H1 (cell line): ENCODE measurements around the gene HIVEP2. TPM values are rescaled to one million over a fixed set of nuclear protein-coding genes. Genes with fewer than 3 reads are reported as not detected.
A peak's percentile ranks its signal among the peaks of the same experiment; 100 is the strongest.

Experiments
- CTCF ChIA-PET: fragments of 300-600 bp; sonication (Branson Sonifier 250); formaldehyde crosslinking; loops from one replicate; lab custom pipeline; 2021; ENCODE audit not compliant: partially characterized antibody; lab: Charles Lee
- POLR2A ChIA-PET: fragments of 300-600 bp; sonication (Branson Sonifier 250); formaldehyde crosslinking; loops from one replicate; lab custom pipeline; 2021; ENCODE audit warnings: inconsistent platforms; ENCODE audit not compliant: partially characterized antibody; lab: Charles Lee
- DNase-seq, 2 experiments: peaks; one replicate each; pipeline versions ENCODE4 v3.0.0 to v3.0.0-alpha.2; 2010 to 2022; ENCODE audit warnings: low spot score in 2 of 2, low read depth in 1 of 2, mixed read lengths in 1 of 2
- FAIRE-seq: peaks from 2 replicates; lab custom pipeline; 2011; peaks lifted over from hg19 to GRCh38; lab: Jason Lieb, UNC
- H2AFZ ChIP-seq: 2 replicates; pipeline ENCODE4 v1.8.1; 2012; ENCODE audit warnings: low read length, inconsistent platforms
- H2AK5ac ChIP-seq: 2 replicates; pipeline ENCODE4 v1.6.1; 2013; ENCODE audit warnings: low read depth, low read length
- H2BK120ac ChIP-seq: replicated peaks from 2 replicates; pipeline ENCODE3; 2013; ENCODE audit warnings: low read depth, low read length, inconsistent platforms
- H2BK12ac ChIP-seq: 2 replicates; pipeline ENCODE4 v1.6.1; 2013; ENCODE audit warnings: low read depth, low read length
- H2BK15ac ChIP-seq: 2 replicates; pipeline ENCODE4 v1.6.1; 2013; ENCODE audit warnings: low read length
- H2BK20ac ChIP-seq: 2 replicates; pipeline ENCODE4 v1.6.1; 2013; ENCODE audit warnings: low read length
- H2BK5ac ChIP-seq: 2 replicates; pipeline ENCODE4 v1.6.1; 2013; ENCODE audit warnings: low read depth, low read length
- H3K14ac ChIP-seq: 2 replicates; pipeline ENCODE4 v1.6.1; 2013; ENCODE audit warnings: inconsistent platforms; ENCODE audit not compliant: insufficient read length
- H3K18ac ChIP-seq: 2 replicates; pipeline ENCODE4 v1.6.1; 2013; ENCODE audit warnings: low read length; ENCODE audit errors: extremely low read depth
- H3K23ac ChIP-seq: 2 replicates; pipeline ENCODE4 v1.6.1; 2013; ENCODE audit warnings: inconsistent platforms; ENCODE audit not compliant: insufficient read length
- H3K23me2 ChIP-seq: 2 replicates; pipeline ENCODE4 v1.6.1; 2013; ENCODE audit warnings: low read depth, low read length
- H3K27ac ChIP-seq: 2 replicates; pipeline ENCODE4 v1.6.1; 2011; ENCODE audit warnings: low read depth, low read length, inconsistent platforms
- H3K27me3 ChIP-seq, 4 experiments: replicated peaks in 1 of 4; 1 replicate in 1 of 4; 2 replicates in 3 of 4; pipeline versions ENCODE4 v1.6.1 to v1.8.1; 2011 to 2013; ENCODE audit warnings: low read length in 3 of 4, mild to moderate bottlenecking in 3 of 4, inconsistent platforms in 2 of 4, mixed read lengths in 2 of 4, moderate library complexity in 1 of 4; ENCODE audit not compliant: control insufficient read depth in 3 of 4, insufficient read depth in 3 of 4; ENCODE audit errors: extremely low read depth in 1 of 4
- H3K36me3 ChIP-seq, 4 experiments: 2 replicates each; pipeline versions ENCODE4 v1.6.1 to v1.8.1; 2011 to 2013; ENCODE audit warnings: mild to moderate bottlenecking in 4 of 4, low read length in 3 of 4, moderate library complexity in 2 of 4, control low read depth in 1 of 4, inconsistent platforms in 1 of 4; ENCODE audit not compliant: insufficient read depth in 4 of 4, control insufficient read depth in 2 of 4
- H3K4ac ChIP-seq: replicated peaks from 2 replicates; pipeline ENCODE3; 2013; ENCODE audit warnings: low read length, low read depth, mixed read lengths, inconsistent platforms; ENCODE audit not compliant: insufficient read length
- H3K4me1 ChIP-seq, 4 experiments: replicated peaks in 1 of 4; 1 replicate in 1 of 4; 2 replicates in 3 of 4; pipeline versions ENCODE4 v1.6.1 to v1.8.1; 2011 to 2013; ENCODE audit warnings: low read length in 3 of 4, inconsistent platforms in 2 of 4, mixed read lengths in 1 of 4; ENCODE audit not compliant: insufficient read depth in 4 of 4, control insufficient read depth in 3 of 4
- H3K4me2 ChIP-seq, 2 experiments: 2 replicates each; pipeline versions ENCODE4 v1.6.1 to v1.8.1; 2011 to 2013; ENCODE audit warnings: low read depth in 2 of 2, low read length in 2 of 2, control low read depth in 1 of 2, inconsistent platforms in 1 of 2, mild to moderate bottlenecking in 1 of 2; ENCODE audit not compliant: insufficient read depth in 1 of 2
- H3K4me3 ChIP-seq, 4 experiments: fragments of 200-600, 300-600 bp in 1 of 4; sonication (generic), shearing (Covaris generic), sonication (Bioruptor Twin) in 1 of 4; 2 replicates each; pipeline versions ENCODE4 v1.5.1 to v1.8.1; 2011 to 2016; ENCODE audit warnings: low read length in 4 of 4, low read depth in 3 of 4, control low read depth in 2 of 4, inconsistent platforms in 2 of 4, mild to moderate bottlenecking in 2 of 4, mixed read lengths in 1 of 4, moderate library complexity in 1 of 4; ENCODE audit not compliant: insufficient read depth in 2 of 4; ENCODE audit errors: extremely low read depth in 1 of 4
- H3K56ac ChIP-seq: replicated peaks from 2 replicates; pipeline ENCODE3; 2013; ENCODE audit warnings: low read depth, mild to moderate bottlenecking, mixed read lengths, low read length, inconsistent platforms; ENCODE audit not compliant: insufficient read length
- H3K79me1 ChIP-seq: 2 replicates; pipeline ENCODE4 v1.6.1; 2013; ENCODE audit warnings: low read depth, low read length, control low read depth
- H3K79me2 ChIP-seq, 2 experiments: 2 replicates each; pipeline versions ENCODE4 v1.6.1 to v1.8.1; 2012 to 2013; ENCODE audit warnings: low read length in 2 of 2, mild to moderate bottlenecking in 2 of 2, inconsistent platforms in 1 of 2; ENCODE audit not compliant: insufficient read depth in 2 of 2, control insufficient read depth in 1 of 2
- H3K9ac ChIP-seq, 4 experiments: replicated peaks in 1 of 4; 1 replicate in 1 of 4; 2 replicates in 3 of 4; pipeline versions ENCODE4 v1.6.1 to v1.8.1; 2011 to 2013; ENCODE audit warnings: low read depth in 3 of 4, low read length in 3 of 4, control low read depth in 2 of 4, mild to moderate bottlenecking in 2 of 4, moderate library complexity in 2 of 4, inconsistent platforms in 1 of 4; ENCODE audit errors: extremely low read depth in 1 of 4
- H3K9me3 ChIP-seq, 2 experiments: 2 replicates each; pipeline versions ENCODE4 v1.6.1 to v1.8.1; 2012 to 2013; ENCODE audit warnings: mild to moderate bottlenecking in 2 of 2, moderate library complexity in 2 of 2, control low read depth in 1 of 2, inconsistent platforms in 1 of 2, low read depth in 1 of 2, low read length in 1 of 2, mixed read lengths in 1 of 2; ENCODE audit not compliant: insufficient read depth in 2 of 2
- H4K20me1 ChIP-seq, 2 experiments: replicated peaks in 1 of 2; 2 replicates each; pipeline versions ENCODE3 to v1.8.1; 2011 to 2013; ENCODE audit warnings: inconsistent platforms in 2 of 2, low read length in 2 of 2, mild to moderate bottlenecking in 1 of 2; ENCODE audit not compliant: insufficient read depth in 2 of 2, control insufficient read depth in 1 of 2
- H4K5ac ChIP-seq: 2 replicates; pipeline ENCODE4 v1.6.1; 2013; ENCODE audit warnings: low read length, low read depth, mixed read lengths, inconsistent platforms; ENCODE audit not compliant: insufficient read length
- H4K8ac ChIP-seq: 2 replicates; pipeline ENCODE4 v1.8.0; 2013; ENCODE audit warnings: mild to moderate bottlenecking, moderate library complexity, low read length, inconsistent platforms; ENCODE audit not compliant: insufficient read depth; ENCODE audit errors: extremely low read depth
- H4K91ac ChIP-seq: replicated peaks from 2 replicates; pipeline ENCODE3; 2013; ENCODE audit warnings: low read length, mixed read lengths, inconsistent platforms; ENCODE audit not compliant: insufficient read length
- CEBPB ChIP-seq: IDR thresholded peaks from 2 replicates; pipeline ENCODE4 v1.6.1; 2012; ENCODE audit warnings: low read depth, low read length
- CREB1 ChIP-seq: IDR thresholded peaks from 2 replicates; pipeline ENCODE4 v1.6.1; 2012; ENCODE audit warnings: inconsistent platforms
- CTBP2 ChIP-seq: IDR thresholded peaks from 2 replicates; pipeline ENCODE4 v1.7.0; 2011; ENCODE audit warnings: borderline replicate concordance, mild to moderate bottlenecking, moderate library complexity, mixed read lengths, low read length; ENCODE audit not compliant: insufficient read depth, insufficient read length
- EP300 ChIP-seq, 2 experiments: IDR thresholded peaks; 1 replicate in 1 of 2; 2 replicates in 1 of 2; pipeline ENCODE4 v1.6.1; 2011 to 2012; ENCODE audit warnings: low read depth in 2 of 2, low read length in 2 of 2, mild to moderate bottlenecking in 2 of 2, borderline replicate concordance in 1 of 2, inconsistent platforms in 1 of 2, moderate library complexity in 1 of 2
- EZH2 ChIP-seq: fragments of 200-600 bp; sonication (generic); IDR thresholded peaks from 2 replicates; pipeline ENCODE4 v1.7.1; 2012; ENCODE audit warnings: low read depth, mild to moderate bottlenecking, moderate library complexity, low read length, inconsistent platforms; ENCODE audit not compliant: severe bottlenecking
- HDAC6 ChIP-seq: IDR thresholded peaks from one replicate; pipeline ENCODE4 v1.7.1; 2012; ENCODE audit warnings: low read depth, mild to moderate bottlenecking, inconsistent platforms, low read length, moderate library complexity
- POLR2AphosphoS5 ChIP-seq: IDR thresholded peaks from 2 replicates; pipeline ENCODE4 v1.6.1; 2011; ENCODE audit warnings: low read depth, low read length
- TAF1 ChIP-seq: IDR thresholded peaks from 2 replicates; pipeline ENCODE4 v1.6.1; 2011; ENCODE audit warnings: mild to moderate bottlenecking, low read depth, low read length
- TAF7 ChIP-seq: optimal IDR thresholded peaks from 2 replicates; pipeline ENCODE3; 2011; ENCODE audit warnings: low read depth, mild to moderate bottlenecking, inconsistent platforms, low read length, moderate library complexity, borderline replicate concordance
- TEAD4 ChIP-seq: IDR thresholded peaks from 2 replicates; pipeline ENCODE4 v1.6.1; 2012; ENCODE audit warnings: low read depth, low read length, inconsistent platforms, mixed read lengths
- WGBS, 2 experiments: shearing (Covaris generic) in 1 of 2; methylation state at CpG; one replicate each; pipeline versions ENCODE4 v1.1.6 to v1.1.7; 2013 to 2015; ENCODE audit warnings: low lambda C conversion rate in 2 of 2, mixed read lengths in 2 of 2, inconsistent platforms in 1 of 2, low coverage in 1 of 2, missing lambda C conversion rate in 1 of 2; ENCODE audit not compliant: insufficient replicate concordance in 2 of 2, insufficient coverage in 1 of 2, insufficient read length in 1 of 2; ENCODE audit errors: extremely low coverage in 1 of 2, missing lambda C conversion rate in 1 of 2; 5-methylcytosine and 5-hydroxymethylcytosine counted together
- long read RNA-seq, 2 experiments: library from RNA in 1 of 2; library from capped mRNA in 1 of 2; stranded (forward); transcript quantifications; one replicate each; pipeline ENCODE4 v2.0.0, GENCODE V29; 2021; ENCODE audit warnings: inconsistent platforms in 1 of 2
- polyA minus RNA-seq, 3 experiments: library from RNA; depleted of rRNA, polyadenylated mRNA; stranded (reverse); fragments of >200 nt; gene quantifications; 1 replicate in 2 of 3; 2 replicates in 1 of 3; pipeline ENCODE4 v1.2.3, GENCODE V29; 2011
- polyA plus RNA-seq, 7 experiments: library from polyadenylated mRNA; depleted of rRNA in 3 of 7; stranded (reverse) in 5 of 7; unstranded in 2 of 7; fragments of >200 nt in 5 of 7; fragments of 200-250 nt in 2 of 7; gene quantifications; 1 replicate in 5 of 7; 2 replicates in 1 of 7; 4 replicates in 1 of 7; pipeline versions ENCODE4 v1.2.1 to v1.2.3, GENCODE V29; 2011 to 2013; ENCODE audit warnings: missing spikeins in 2 of 7, mixed read lengths in 2 of 7
- total RNA-seq: library from RNA; stranded (reverse); fragmentation: NEBNext Ultra II Directional; extraction: Animal tissue kit (Norgen Biotek cat#: 25700); gene quantifications from 2 replicates; pipeline ENCODE4 v1.2.1, GENCODE V29; 2021

The HIVEP2 gene
- total RNA-seq = 5.9 and 6.1 TPM in 2 replicates
- 1.7 and 2.2 TPM in 2 replicates for polyA plus RNA-seq (2011; rRNA removed)
- 2.0 TPM for polyA plus RNA-seq (2011; cell fraction: cytosol; rRNA removed)
- polyA plus RNA-seq (2011; cell fraction: nucleus; rRNA removed) = 7.2 TPM
- 3.2 to 4.7 TPM (median 3.7 TPM) in 4 replicates for polyA plus RNA-seq (2012, experiment 1 of 2)
- 0.10 TPM for polyA plus RNA-seq (2012, experiment 2 of 2)
- 2.9 TPM for polyA plus RNA-seq (2013, experiment 1 of 2)
- 2.9 TPM for polyA plus RNA-seq (2013, experiment 2 of 2)
- 6.5 and 9.7 TPM in 2 replicates for polyA minus RNA-seq (2011; rRNA and poly(A)+ RNA removed)
- 3.7 TPM for polyA minus RNA-seq (2011; cell fraction: cytosol; rRNA and poly(A)+ RNA removed)
- polyA minus RNA-seq (2011; cell fraction: nucleus; rRNA and poly(A)+ RNA removed) = 10.6 TPM
- long read RNA-seq, experiment 1, partial matches to known transcripts = 3 of 4 reads
- long read RNA-seq, experiment 1, other reads (novel, unspliced or antisense) = 1 of 4 reads
- long read RNA-seq, experiment 2 = 0 reads

- Histone ChIP-seq H3K27me3 (peaks cover 0 to 4% (median 1%) of the 10 kb centered on the region in 4 experiments; a peak in 2 of 7 replicates), H3K36me3 (no peaks in the 10 kb centered on the region), H4K8ac (peak within 1 kb of the TSS; percentile 96), H3K4me1 (peaks cover 0 to 3% (median 0%) of the 10 kb centered on the region in 4 experiments; a peak in 4 of 7 replicates), H3K18ac (peak within 1 kb of the TSS; percentile 96), H2AK5ac (no peak within 1 kb of the TSS; the same call in 1 of the 2 replicates), H3K4ac (no peak within 1 kb of the TSS), H3K79me2 (peaks cover 0 to 41% of the 10 kb centered on the region in 2 experiments; a peak in 3 of 4 replicates), H2BK12ac (peak within 1 kb of the TSS; percentile 97), H3K4me3 (peak within 1 kb of the TSS; percentile 74 to 98 (median 94)), H3K4me2 (peak within 1 kb of the TSS; percentile 88 to 99), H3K14ac (no peak within 1 kb of the TSS), H2BK20ac (peak within 1 kb of the TSS; percentile 82; the same call in 1 of the 2 replicates), H3K23me2 (peaks cover 17% of the 10 kb centered on the region), H3K79me1 (0 out of 2 replicates have a peak, but pooled peaks cover 2% of the 10 kb centered on the region), H3K9me3 (no peaks in the 10 kb centered on the region), H2BK120ac (peak within 1 kb of the TSS; percentile 86), H3K27ac (peak within 1 kb of the TSS; percentile 87), H3K9ac (peak within 1 kb of the TSS; percentile 59 to 96 (median 92)), H2AFZ (peak within 1 kb of the TSS; percentile 87), H4K20me1 (peaks cover 0 to 4% of the 10 kb centered on the region in 2 experiments), H2BK15ac (peak within 1 kb of the TSS; percentile 65; the same call in 1 of the 2 replicates), H3K56ac (peak within 1 kb of the TSS; percentile 54), H4K91ac (peak within 1 kb of the TSS; percentile 71), H3K23ac (no peak within 1 kb of the TSS), H2BK5ac (peak within 1 kb of the TSS; percentile 96), H4K5ac (peak within 1 kb of the TSS; percentile 89)
- DNase-seq (peak in 1 of 2 experiments; percentile 81), FAIRE-seq (no peak)
- POLR2A ChIA-PET = interaction anchor here (0.9 to 1.4 kb wide), 3 partner anchors 19 to 62 kb away, joined by 4 to 10 read pairs (median 5); no protein-coding TSS in a partner anchor
- 0% methylated on average over 1 of the region's 50 CpGs; no CpG with 5 or more reads in 1 of the 2 experiments for WGBS, 2 experiments
- CTCF ChIA-PET = no interaction called here
- peak; percentile 27 for TF ChIP-seq TAF7
- no peak for TF ChIP-seq EZH2
- TF ChIP-seq TAF1 = peak; percentile 69
- TF ChIP-seq EP300 (IDR thresholded peaks at IDR 0.05; ENCODE audit: borderline replicate concordance in 1 of 2, low read depth in 2 of 2, low read length in 2 of 2) = peak in 1 of 2 experiments; percentile 69; a peak in 1 of 3 replicates
- TF ChIP-seq HDAC6 = no peak
- peak; percentile 32 for TF ChIP-seq POLR2AphosphoS5
- TF ChIP-seq CEBPB = peak; percentile 84
- 0 out of 2 replicates have a peak, but pooled peaks have one; percentile 26 for TF ChIP-seq CREB1
- TF ChIP-seq TEAD4 = peak; percentile 94
- no peak for TF ChIP-seq CTBP2
Observed at GRCh38 chr6:142945049-142945445, at the start of gene HIVEP2. Gene HIVEP2 (minus strand): TSS chr6:142945176. CDS start chr6:142774738, 170,438 bp downstream.
